K562 (cell line): ENCODE results near the gene CACNA1C. TPM values are rescaled to one million over a fixed set of nuclear protein-coding genes. Genes with fewer than 3 reads are reported as not detected.

ENCODE experiments used
- ATAC-seq: fragments of 200-7000 bp; cut with Tn5 transposase; 3 replicates; pipeline ENCODE4 v1.9.1; 2020; ENCODE audit warnings: moderate library complexity
- BruUV-seq: library from RNA; stranded (reverse); fragments of 400-500 nt; replicated peaks from 2 replicates; lab custom pipeline; 2021; lab: Mats Ljungman, UMichigan
- CTCF ChIA-PET: fragments of 300-600 bp; formaldehyde crosslinking; extraction: SDS; loops from one replicate; lab custom pipeline; 2021; ENCODE audit warnings: low intra/inter-chr PET ratio; lab: Yijun Ruan, JAX
- POLR2A ChIA-PET: fragments of 300-600, 350-650 bp; sonication (Branson Sonifier 250); formaldehyde crosslinking; extraction: SDS; loops from one replicate; lab custom pipeline; 2021; ENCODE audit warnings: antibody characterized with exemption, inconsistent platforms; lab: Yijun Ruan, JAX
- DNase-seq, 4 experiments: peaks; one replicate each; pipeline versions ENCODE4 v3.0.0 to v3.0.0-alpha.2; 2011 to 2018; ENCODE audit warnings: low spot score in 3 of 4, mixed read lengths in 3 of 4; ENCODE audit errors: extremely low read depth in 1 of 4
- FAIRE-seq: peaks from 2 replicates; lab custom pipeline; 2011; peaks lifted over from hg19 to GRCh38; lab: Jason Lieb, UNC
- H2AFZ ChIP-seq: 2 replicates; pipeline ENCODE4 v1.6.0; 2011; ENCODE audit warnings: low read depth, low read length, control low read depth, inconsistent platforms
- H3K27ac ChIP-seq: fragments of 200-600 bp; 3 replicates; pipeline ENCODE4 v1.8.0; 2011; ENCODE audit warnings: low read depth, mild to moderate bottlenecking, control low read depth, inconsistent platforms, low read length, moderate library complexity, mixed read lengths; ENCODE audit errors: extremely low read depth
- H3K27me3 ChIP-seq, 2 experiments: fragments of 300-600 bp in 1 of 2; 2 replicates in 1 of 2; 3 replicates in 1 of 2; pipeline versions ENCODE4 v1.6.0 to v1.8.0; 2011; ENCODE audit warnings: inconsistent platforms in 2 of 2, low read length in 2 of 2, mild to moderate bottlenecking in 1 of 2, mixed read lengths in 1 of 2, moderate library complexity in 1 of 2; ENCODE audit not compliant: control insufficient read depth in 2 of 2, insufficient read depth in 2 of 2
- H3K36me3 ChIP-seq: fragments of 300-600 bp; 3 replicates; pipeline ENCODE4 v1.8.0; 2011; ENCODE audit warnings: mild to moderate bottlenecking, low read length, inconsistent platforms; ENCODE audit not compliant: control insufficient read depth, insufficient read depth
- H3K4me1 ChIP-seq, 2 experiments: fragments of 200-600 bp in 1 of 2; replicated peaks in 1 of 2; 2 replicates in 1 of 2; 3 replicates in 1 of 2; pipeline versions ENCODE4 v1.5.1 to v1.8.0; 2011; ENCODE audit warnings: inconsistent platforms in 2 of 2, low read length in 2 of 2, mild to moderate bottlenecking in 1 of 2, mixed read lengths in 1 of 2, moderate library complexity in 1 of 2; ENCODE audit not compliant: control insufficient read depth in 2 of 2, insufficient read depth in 2 of 2
- H3K4me2 ChIP-seq: 2 replicates; pipeline ENCODE4 v1.6.1; 2011; ENCODE audit warnings: low read length, control low read depth, inconsistent platforms, mixed read lengths; ENCODE audit not compliant: insufficient read depth
- H3K4me3 ChIP-seq: fragments of 200-600 bp; sonication (generic), shearing (Covaris generic); 2 replicates; pipeline ENCODE4 v1.5.1; 2016; ENCODE audit warnings: control low read depth, inconsistent platforms
- H3K79me2 ChIP-seq: fragments of 200-600 bp; 3 replicates; pipeline ENCODE4 v1.8.0; 2011; ENCODE audit warnings: low read length, inconsistent platforms; ENCODE audit not compliant: control insufficient read depth, insufficient read depth
- H3K9ac ChIP-seq, 2 experiments: 2 replicates each; pipeline versions ENCODE4 v1.6.0 to v1.6.1; 2011; ENCODE audit warnings: low read depth in 2 of 2, low read length in 2 of 2, control low read depth in 1 of 2, inconsistent platforms in 1 of 2, mild to moderate bottlenecking in 1 of 2, mixed read lengths in 1 of 2; ENCODE audit not compliant: insufficient read depth in 1 of 2
- H3K9me1 ChIP-seq: one replicate; pipeline ENCODE4 v1.6.0; 2011; ENCODE audit warnings: inconsistent platforms, mild to moderate bottlenecking, low read length, moderate library complexity; ENCODE audit not compliant: control insufficient read depth, insufficient read depth
- H3K9me3 ChIP-seq: replicated peaks from 2 replicates; pipeline ENCODE4 v1.5.1; 2011; ENCODE audit warnings: low read depth, low read length, inconsistent platforms; ENCODE audit not compliant: control insufficient read depth, insufficient read depth
- H4K20me1 ChIP-seq: replicated peaks from 2 replicates; pipeline ENCODE4 v1.6.1; 2011; ENCODE audit warnings: low read length, inconsistent platforms, mixed read lengths; ENCODE audit not compliant: control insufficient read depth, insufficient read depth
- ARID2 ChIP-seq: fragments of 450-650 bp; IDR thresholded peaks from 2 replicates; pipeline ENCODE4 v1.6.1; 2017; ENCODE audit warnings: antibody characterized with exemption, mild to moderate bottlenecking
- CBX2 ChIP-seq: fragments of 200-600 bp; sonication (generic); IDR thresholded peaks from one replicate; pipeline ENCODE4 v1.6.1; 2012; ENCODE audit warnings: mild to moderate bottlenecking, low read length, inconsistent platforms; ENCODE audit not compliant: insufficient read depth, poor library complexity, severe bottlenecking
- DDX20 ChIP-seq: fragments of 450-650 bp; IDR thresholded peaks from 2 replicates; pipeline ENCODE4 v1.6.1; 2016; ENCODE audit warnings: missing genetic modification characterization, low read depth, mild to moderate bottlenecking, missing compliant biosample characterization, moderate library complexity
- FOXA1 ChIP-seq: fragments of 450-650 bp; IDR thresholded peaks from 2 replicates; pipeline ENCODE4 v1.6.1; 2016; ENCODE audit warnings: mild to moderate bottlenecking, borderline replicate concordance
- FOXK2 ChIP-seq, 2 experiments: fragments of 450-650 bp; IDR thresholded peaks in 1 of 2; conservative IDR thresholded peaks in 1 of 2; 2 replicates each; pipeline ENCODE4 v1.6.1; 2016; ENCODE audit warnings: low read depth in 2 of 2, mild to moderate bottlenecking in 1 of 2
- GATA2 ChIP-seq: sonication (generic); formaldehyde crosslinking; IDR thresholded peaks from 2 replicates; pipeline ENCODE4 v1.4.0; 2020; ENCODE audit warnings: mild to moderate bottlenecking, missing genetic modification reagents
- ILK ChIP-seq: fragments of 450-650 bp; IDR thresholded peaks from 2 replicates; pipeline ENCODE4 v1.6.1; 2016; ENCODE audit warnings: missing genetic modification characterization, low read depth, mild to moderate bottlenecking, missing compliant biosample characterization, moderate library complexity, borderline replicate concordance
- MAZ ChIP-seq, 2 experiments: fragments of 450-650 bp in 1 of 2; sonication (generic) in 1 of 2; formaldehyde crosslinking; IDR thresholded peaks in 1 of 2; conservative IDR thresholded peaks in 1 of 2; 2 replicates each; pipeline versions ENCODE4 v1.4.0 to v1.5.0; 2020; ENCODE audit warnings: mild to moderate bottlenecking in 1 of 2, missing genetic modification reagents in 1 of 2
- SUPT5H ChIP-seq: fragments of 450-650 bp; IDR thresholded peaks from 2 replicates; pipeline ENCODE4 v1.6.1; 2016
- TBL1XR1 ChIP-seq, 2 experiments: IDR thresholded peaks; 2 replicates each; pipeline ENCODE4 v1.6.1; 2012; ENCODE audit warnings: improper control_type of control experiment in 2 of 2, low read length in 2 of 2, mild to moderate bottlenecking in 1 of 2
- TOE1 ChIP-seq, 2 experiments: fragments of 450-650 bp in 1 of 2; sonication (generic) in 1 of 2; formaldehyde crosslinking in 1 of 2; IDR thresholded peaks; 2 replicates each; pipeline versions ENCODE4 v1.7.1 to v1.8.0; 2016 to 2022; ENCODE audit warnings: borderline replicate concordance in 2 of 2, mild to moderate bottlenecking in 2 of 2, antibody characterized with exemption in 1 of 2, inconsistent platforms in 1 of 2, low read depth in 1 of 2, missing genetic modification reagents in 1 of 2, moderate library complexity in 1 of 2
- XRCC3 ChIP-seq: fragments of 450-650 bp; IDR thresholded peaks from 2 replicates; pipeline ENCODE4 v1.6.1; 2017; ENCODE audit warnings: mild to moderate bottlenecking, moderate library complexity
- ZBTB1 ChIP-seq: sonication (generic); formaldehyde crosslinking; IDR thresholded peaks from 2 replicates; pipeline ENCODE4 v1.8.1; 2023; ENCODE audit warnings: missing genetic modification reagents, low read depth, mild to moderate bottlenecking, borderline replicate concordance
- ZKSCAN8 ChIP-seq: fragments of 200-800 bp; sonication (Bioruptor generic); IDR thresholded peaks from 2 replicates; pipeline ENCODE4 v1.6.1; 2016; ENCODE audit warnings: missing genetic modification characterization, missing compliant biosample characterization
- ZNF212 ChIP-seq: fragments of 450-650 bp; formaldehyde crosslinking; IDR thresholded peaks from 2 replicates; pipeline ENCODE4 v1.4.0; 2020; ENCODE audit warnings: mild to moderate bottlenecking
- ZNF316 ChIP-seq: fragments of 450-650 bp; IDR thresholded peaks from 2 replicates; pipeline ENCODE4 v1.6.1; 2016
- ZNF785 ChIP-seq: fragments of 250-450 bp; sonication (Bioruptor Pico); IDR thresholded peaks from 2 replicates; pipeline ENCODE4 v1.4.0; 2020; ENCODE audit warnings: mild to moderate bottlenecking
- WGBS: fragments of 100-300 bp; shearing (Covaris generic); methylation state at CpG from one replicate; pipeline ENCODE4 v1.1.6; 2016; ENCODE audit warnings: low coverage, mixed read lengths; ENCODE audit not compliant: insufficient coverage; ENCODE audit errors: missing lambda C conversion rate; 5-methylcytosine and 5-hydroxymethylcytosine counted together
- in situ Hi-C: fragments of 300-500 bp; cut with MboI; formaldehyde crosslinking; loops from 4 replicates; pipeline ENCODE4 v1.15.0; 2018; ENCODE audit warnings: inconsistent platforms, mixed read lengths
- intact Hi-C: fragments of 100-400 bp; cut with micrococcal nuclease; formaldehyde crosslinking; loops from 2 replicates; pipeline ENCODE4 v1.14.2; 2022
- polyA plus RNA-seq, 8 experiments: library from polyadenylated mRNA; depleted of rRNA in 4 of 8; stranded (reverse) in 5 of 8; unstranded in 3 of 8; fragments of >200 nt; fragmentation: Nextera tagmentation in 2 of 8; fragmentation: Illumina TruSeq in 1 of 8; extraction: Ambion mirVana in 2 of 8; extraction: Trizol in 1 of 8; gene quantifications; 2 replicates each; pipeline versions ENCODE4 v1.2.1 to v1.2.3, GENCODE V29; 2011 to 2014; ENCODE audit warnings: inconsistent platforms in 1 of 8, missing spikeins in 1 of 8
- total RNA-seq, 7 experiments: library from RNA; depleted of rRNA in 6 of 7; stranded (reverse); fragments of >200 nt in 6 of 7; fragmentation: Illumina TruSeq in 2 of 7; extraction: Trizol in 2 of 7; gene quantifications; 2 replicates each; pipeline versions ENCODE4 v1.2.1 to v1.2.3, GENCODE V29; 2011 to 2021; ENCODE audit warnings: low replicate concordance in 1 of 7

CACNA1C gene
- total and polyA plus RNA-seq, 9 of the 15 experiments (the other 6 are each of a cell fraction or from before 2014, with no cell fraction given): not detected

- FAIRE-seq (no peak), ATAC-seq (no peak), DNase-seq (no peak)
- H3K9ac ChIP-seq: no peak overlapping the region
- no peaks in the 10 kb centered on the region for H3K4me1 ChIP-seq
- no peaks in the 10 kb centered on the region for H3K79me2 ChIP-seq
- H4K20me1 ChIP-seq: no peaks in the 10 kb centered on the region
- BruUV-seq: no TSS peak
- intact Hi-C loops: no loop called here
- H3K9me1 ChIP-seq: no peaks in the 10 kb centered on the region
- POLR2A ChIA-PET: interaction anchor here (0.6 kb wide), 1 partner anchor 15 kb away, joined by 5 read pairs; no protein-coding TSS in a partner anchor
- H3K36me3 ChIP-seq: no peaks in the 10 kb centered on the region
- TF ChIP-seq SUPT5H (no peak), TOE1 (IDR thresholded peaks at IDR 0.05; ENCODE audit: borderline replicate concordance) (no peak), TOE1 (CRISPR knock-in tag; IDR thresholded peaks at IDR 0.05; ENCODE audit: borderline replicate concordance, low read depth) (no peak), MAZ (CRISPR knock-in tag; conservative IDR thresholded peaks at IDR 0.05 in 1 of 2, IDR thresholded peaks at IDR 0.05 in 1 of 2) (no peak), XRCC3 (no peak), ARID2 (no peak), ZBTB1 (CRISPR knock-in tag) (no peak), GATA2 (CRISPR knock-in tag) (no peak), ZKSCAN8 (CRISPR knock-in tag) (no peak), TBL1XR1 (IDR thresholded peaks at IDR 0.05; ENCODE audit: low read length in 2 of 2) (no peak), ILK (no peak), DDX20 (no peak), CBX2 (no peak), ZNF316 (no peak), ZNF212 (no peak), FOXK2 (conservative IDR thresholded peaks at IDR 0.05 in 1 of 2, IDR thresholded peaks at IDR 0.05 in 1 of 2; ENCODE audit: low read depth in 2 of 2) (no peak), ZNF785 (no peak), FOXA1 (no peak)
- no peak overlapping the region for H2AFZ ChIP-seq
- H3K27me3 ChIP-seq: no peaks in the 10 kb centered on the region
- in situ Hi-C loops: no loop called here
- WGBS: 0% methylated on average over 4 of the region's 4 CpGs
- H3K27ac ChIP-seq: no peak overlapping the region
- CTCF ChIA-PET: no interaction called here
- no peak overlapping the region for H3K4me2 ChIP-seq
- no peaks in the 10 kb centered on the region for H3K9me3 ChIP-seq
- no peak overlapping the region for H3K4me3 ChIP-seq
These were observed 376.2 kb downstream of the CACNA1C start for GRCh38 chr12:2429032-2429431.
